Neural cell (in vitro differentiated cells): ENCODE results near the gene ZNF680. TPM values are rescaled to one million over a fixed set of nuclear protein-coding genes. Genes with fewer than 3 reads are reported as not detected.
"Not testable (repeated sequence)": the region's sequence is repeated elsewhere in the genome, so short reads cannot be mapped to it uniquely, and the experiment has no call there.

ENCODE experiments used
- H2AFZ ChIP-seq: fragments of 200-600, 300-800 bp; sonication (generic), shearing (Covaris generic); 2 replicates; pipeline ENCODE4 v1.6.0; 2014; ENCODE audit warnings: low read depth, mild to moderate bottlenecking, antibody characterized with exemption, low read length, moderate library complexity
- H3F3A ChIP-seq: fragments of 200-600 bp; shearing (Covaris generic); 2 replicates; pipeline ENCODE4 v1.6.1; 2016; ENCODE audit warnings: mild to moderate bottlenecking, moderate library complexity, mixed read lengths, antibody characterized with exemption, low read length; ENCODE audit not compliant: insufficient read depth, poor library complexity, severe bottlenecking
- H3K27ac ChIP-seq: fragments of 200-600, 300-800 bp; sonication (generic), shearing (Covaris generic); 2 replicates; pipeline ENCODE4 v1.5.1; 2014; ENCODE audit warnings: mild to moderate bottlenecking, low read length, moderate library complexity
- H3K27me3 ChIP-seq: fragments of 300-800, 200-600 bp; sonication (generic), shearing (Covaris generic); 2 replicates; pipeline ENCODE4 v1.6.0; 2014; ENCODE audit warnings: mild to moderate bottlenecking, low read depth, low read length, moderate library complexity; ENCODE audit not compliant: insufficient read depth
- H3K36me3 ChIP-seq: fragments of 300-800, 200-600 bp; sonication (generic), shearing (Covaris generic); 2 replicates; pipeline ENCODE4 v1.5.1; 2014; ENCODE audit warnings: mild to moderate bottlenecking, antibody characterized with exemption, low read length, moderate library complexity; ENCODE audit not compliant: insufficient read depth
- H3K4me2 ChIP-seq: fragments of 300-800, 200-600 bp; sonication (generic), shearing (Covaris generic); 2 replicates; pipeline ENCODE4 v1.6.0; 2014; ENCODE audit warnings: mild to moderate bottlenecking, low read length
- H3K4me3 ChIP-seq: fragments of 300-800, 200-600 bp; sonication (generic), shearing (Covaris generic); 2 replicates; pipeline ENCODE4 v1.5.1; 2014; ENCODE audit warnings: mild to moderate bottlenecking, low read length, moderate library complexity
- H3K79me2 ChIP-seq: fragments of 200-600 bp; shearing (Covaris generic); replicated peaks from 2 replicates; pipeline ENCODE4 v1.6.0; 2014; ENCODE audit warnings: mild to moderate bottlenecking, low read length, moderate library complexity; ENCODE audit not compliant: insufficient read depth
- H3K9ac ChIP-seq: fragments of 300-800, 200-600 bp; sonication (generic), shearing (Covaris generic); 2 replicates; pipeline ENCODE4 v1.6.1; 2016; ENCODE audit warnings: mild to moderate bottlenecking, low read length, mixed read lengths
- H3K9me2 ChIP-seq: fragments of 200-600 bp; shearing (Covaris generic); 2 replicates; pipeline ENCODE4 v1.6.1; 2016; ENCODE audit warnings: mild to moderate bottlenecking, low read length, mixed read lengths; ENCODE audit not compliant: insufficient read depth
- H3K9me3 ChIP-seq: fragments of 200-600, 300-800 bp; sonication (generic), shearing (Covaris generic); 2 replicates; pipeline ENCODE4 v1.6.1; 2016; ENCODE audit warnings: mild to moderate bottlenecking, mixed run types, low read length, moderate library complexity, mixed read lengths
- H4K20me1 ChIP-seq: fragments of 200-600 bp; shearing (Covaris generic); 2 replicates; pipeline ENCODE4 v1.6.1; 2016; ENCODE audit warnings: mild to moderate bottlenecking, mixed run types; ENCODE audit not compliant: insufficient read depth
- CTCF ChIP-seq: fragments of 450-650 bp; IDR thresholded peaks from 2 replicates; pipeline ENCODE4 v1.5.1; 2014; ENCODE audit warnings: antibody characterized with exemption, mild to moderate bottlenecking, moderate library complexity; ENCODE audit not compliant: poor library complexity, severe bottlenecking
- EP300 ChIP-seq: fragments of 450-650 bp; conservative IDR thresholded peaks from 2 replicates; pipeline ENCODE4 v1.6.1; 2014; ENCODE audit warnings: antibody characterized with exemption, mild to moderate bottlenecking, moderate library complexity; ENCODE audit not compliant: poor library complexity, severe bottlenecking
- EZH2 ChIP-seq: fragments of 200-600, 300-800 bp; shearing (Covaris generic), sonication (generic); IDR thresholded peaks from 2 replicates; pipeline ENCODE4 v1.6.1; 2014; ENCODE audit warnings: antibody characterized with exemption, low read length, borderline replicate concordance, mild to moderate bottlenecking; ENCODE audit not compliant: insufficient read depth, poor library complexity, severe bottlenecking
- POLR2AphosphoS5 ChIP-seq: IDR thresholded peaks from 2 replicates; pipeline ENCODE4 v1.6.1; 2012
- RAD21 ChIP-seq: fragments of 450-650 bp; conservative IDR thresholded peaks from 2 replicates; pipeline ENCODE4 v1.6.1; 2014; ENCODE audit warnings: antibody characterized with exemption, mild to moderate bottlenecking, moderate library complexity
- REST ChIP-seq: IDR thresholded peaks from 2 replicates; pipeline ENCODE4 v1.6.1; 2012; ENCODE audit warnings: borderline replicate concordance
- SMC3 ChIP-seq: fragments of 450-650 bp; conservative IDR thresholded peaks from 2 replicates; pipeline ENCODE4 v1.6.1; 2014; ENCODE audit warnings: antibody characterized with exemption, mild to moderate bottlenecking, moderate library complexity; ENCODE audit not compliant: poor library complexity
- TAF1 ChIP-seq: IDR thresholded peaks from 2 replicates; pipeline ENCODE4 v1.6.1; 2012; ENCODE audit warnings: low read depth
- polyA plus RNA-seq: library from polyadenylated mRNA; depleted of rRNA; stranded (reverse); fragments of >200 nt; gene quantifications from 2 replicates; pipeline ENCODE4 v1.2.3, GENCODE V29; 2014

ZNF680 gene
- polyA plus RNA-seq, 1 donor from 2014 or later = 0.32 TPM

DNA sequence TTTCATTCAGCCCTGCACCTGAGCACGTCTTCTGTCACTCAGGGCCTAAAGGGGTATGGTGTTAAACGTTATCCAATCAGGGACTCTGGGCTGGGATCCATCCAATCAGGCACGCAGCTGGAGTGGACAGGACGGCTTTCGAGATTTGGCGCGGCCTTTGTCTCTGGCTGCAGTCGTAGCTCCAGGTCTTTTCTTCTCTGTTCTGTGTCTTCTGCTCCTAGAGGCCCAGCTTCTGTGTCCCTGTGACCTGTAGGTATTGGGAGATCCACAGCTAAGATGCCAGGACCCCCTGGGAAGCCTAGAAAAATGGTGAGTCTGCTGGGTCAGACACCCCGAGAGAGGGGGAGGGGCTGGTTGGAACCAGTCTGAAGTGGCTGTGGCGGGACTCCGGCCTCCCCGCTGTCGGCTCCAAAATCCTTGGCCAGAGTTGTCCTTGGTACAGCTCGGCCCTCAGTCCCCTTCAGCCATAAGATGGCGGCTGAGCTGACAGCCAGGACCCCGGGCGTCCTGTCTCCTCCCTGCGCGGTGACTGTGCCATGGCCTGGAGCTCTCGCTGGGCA, 11.7 kb upstream of the ZNF680 start:
- H3K4me3 ChIP-seq = no peak overlapping the region
- H3K79me2 ChIP-seq = no peaks in the 10 kb centered on the region
- no peaks in the 10 kb centered on the region for H3K27me3 ChIP-seq
- H3K9me2 ChIP-seq = no peaks in the 10 kb centered on the region
- no peak overlapping the region for H2AFZ ChIP-seq
- no peaks in the 10 kb centered on the region for H3F3A ChIP-seq
- TF ChIP-seq EP300 (no peak), RAD21 (no peak), CTCF (no peak), TAF1 (no peak), EZH2 (no peak), SMC3 (no peak), REST (no peak), POLR2AphosphoS5 (no peak)
- no peak overlapping the region for H3K9ac ChIP-seq
- H4K20me1 ChIP-seq = no peaks in the 10 kb centered on the region
- H3K4me2 ChIP-seq = no peak overlapping the region
- H3K27ac ChIP-seq = no peak overlapping the region
- H3K9me3 ChIP-seq = no peaks in the 10 kb centered on the region
- H3K36me3 ChIP-seq = no peaks in the 10 kb centered on the region

DNA sequence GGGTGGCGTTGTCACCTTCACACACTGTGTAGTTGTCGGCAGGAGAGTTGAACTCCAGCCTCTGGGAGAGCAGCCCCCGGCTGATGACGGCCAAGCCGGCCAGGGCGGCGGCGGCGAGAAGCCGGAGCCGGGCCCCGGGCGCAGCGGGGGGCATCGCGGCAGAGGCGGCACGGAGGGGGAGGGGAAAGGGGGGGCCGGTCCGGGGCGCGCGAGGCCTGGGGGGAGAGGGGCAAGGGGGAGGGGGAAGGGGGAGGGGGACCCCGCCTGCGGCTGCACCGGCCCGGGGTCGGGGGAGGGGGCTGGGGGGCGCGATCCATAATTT, 7.4 kb upstream of the ZNF680 start:
- not testable (repeated sequence) for H3K9me2 ChIP-seq, H3F3A ChIP-seq, H3K27me3 ChIP-seq, H3K27ac ChIP-seq, H3K79me2 ChIP-seq, H3K9ac ChIP-seq, H3K36me3 ChIP-seq, H4K20me1 ChIP-seq, H3K9me3 ChIP-seq, H3K4me2 ChIP-seq, H2AFZ ChIP-seq, H3K4me3 ChIP-seq

- H3K27me3 ChIP-seq, H3F3A ChIP-seq, H3K9ac ChIP-seq, H3K27ac ChIP-seq, H4K20me1 ChIP-seq, H3K36me3 ChIP-seq, H3K9me3 ChIP-seq, H3K4me3 ChIP-seq, H3K4me2 ChIP-seq, H3K9me2 ChIP-seq, H2AFZ ChIP-seq, H3K79me2 ChIP-seq: not testable (repeated sequence)
Measured at GRCh38 chr7:64569372-64570283, 6.8 kb upstream of the ZNF680 start.
